GM12864 (cell line): Measurements from ENCODE around the gene GRID1.

Source experiments
- DNase-seq: peaks from one replicate; pipeline ENCODE4 v3.0.0-alpha.2; 2011; ENCODE audit warnings: low read depth
- H3K4me3 ChIP-seq: 2 replicates; pipeline ENCODE4 v1.5.1; 2011; ENCODE audit warnings: mild to moderate bottlenecking, low read depth, low read length, control low read depth
- TF ChIP-seq, protein P1 (sequence below): IDR thresholded peaks from 2 replicates; pipeline ENCODE4 v1.5.1; 2011; ENCODE audit warnings: low read depth, mild to moderate bottlenecking, moderate library complexity, low read length, control low read depth, inconsistent platforms; ENCODE audit errors: missing control alignments

Gene GRID1

DNA sequence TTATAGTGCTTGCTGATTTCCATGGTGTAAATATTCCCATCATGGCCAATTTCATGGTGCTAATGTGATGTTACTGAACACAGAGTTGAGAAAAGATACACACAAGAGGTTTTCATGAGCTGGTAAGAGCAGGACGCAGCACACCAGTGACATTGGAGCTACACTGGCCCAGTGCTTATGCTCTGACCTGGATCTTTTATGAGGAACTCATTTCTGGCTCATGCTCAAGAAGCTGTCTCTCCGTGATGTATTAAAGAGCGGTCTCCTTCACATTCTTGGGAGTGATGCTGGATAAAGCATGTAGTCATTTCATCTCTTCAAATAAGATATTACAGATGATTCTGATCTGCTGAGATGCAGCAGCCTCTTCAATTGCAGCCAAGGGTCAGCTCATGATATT is 785.2 kb downstream of the GRID1 start:
- DNase-seq = no peak
- H3K4me3 ChIP-seq = no peak overlapping the region
- TF ChIP-seq, protein P1, sequence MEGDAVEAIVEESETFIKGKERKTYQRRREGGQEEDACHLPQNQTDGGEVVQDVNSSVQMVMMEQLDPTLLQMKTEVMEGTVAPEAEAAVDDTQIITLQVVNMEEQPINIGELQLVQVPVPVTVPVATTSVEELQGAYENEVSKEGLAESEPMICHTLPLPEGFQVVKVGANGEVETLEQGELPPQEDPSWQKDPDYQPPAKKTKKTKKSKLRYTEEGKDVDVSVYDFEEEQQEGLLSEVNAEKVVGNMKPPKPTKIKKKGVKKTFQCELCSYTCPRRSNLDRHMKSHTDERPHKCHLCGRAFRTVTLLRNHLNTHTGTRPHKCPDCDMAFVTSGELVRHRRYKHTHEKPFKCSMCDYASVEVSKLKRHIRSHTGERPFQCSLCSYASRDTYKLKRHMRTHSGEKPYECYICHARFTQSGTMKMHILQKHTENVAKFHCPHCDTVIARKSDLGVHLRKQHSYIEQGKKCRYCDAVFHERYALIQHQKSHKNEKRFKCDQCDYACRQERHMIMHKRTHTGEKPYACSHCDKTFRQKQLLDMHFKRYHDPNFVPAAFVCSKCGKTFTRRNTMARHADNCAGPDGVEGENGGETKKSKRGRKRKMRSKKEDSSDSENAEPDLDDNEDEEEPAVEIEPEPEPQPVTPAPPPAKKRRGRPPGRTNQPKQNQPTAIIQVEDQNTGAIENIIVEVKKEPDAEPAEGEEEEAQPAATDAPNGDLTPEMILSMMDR = no peak

DNA sequence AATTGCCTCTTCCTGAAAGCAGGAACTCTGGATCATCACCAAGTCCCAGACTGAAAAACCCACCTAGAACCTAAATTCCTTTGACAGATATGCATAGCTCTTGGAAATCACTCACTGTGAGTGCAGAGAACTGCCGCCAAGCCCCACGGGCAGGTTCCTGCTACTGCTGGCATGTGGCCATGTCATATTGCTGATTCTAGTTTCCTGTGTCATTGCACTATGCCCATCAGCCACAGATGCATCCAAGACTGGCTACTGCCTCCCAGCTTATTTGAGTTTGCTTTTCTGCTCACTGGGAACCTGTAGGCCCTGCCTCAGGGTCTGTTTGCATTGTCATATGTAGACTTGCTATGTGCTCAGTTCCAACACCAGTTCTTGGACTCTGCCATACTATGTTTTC is 786.0 kb downstream of the GRID1 start:
- TF ChIP-seq, protein P1 = no peak
- DNase-seq = no peak
- no peak overlapping the region for H3K4me3 ChIP-seq

DNA sequence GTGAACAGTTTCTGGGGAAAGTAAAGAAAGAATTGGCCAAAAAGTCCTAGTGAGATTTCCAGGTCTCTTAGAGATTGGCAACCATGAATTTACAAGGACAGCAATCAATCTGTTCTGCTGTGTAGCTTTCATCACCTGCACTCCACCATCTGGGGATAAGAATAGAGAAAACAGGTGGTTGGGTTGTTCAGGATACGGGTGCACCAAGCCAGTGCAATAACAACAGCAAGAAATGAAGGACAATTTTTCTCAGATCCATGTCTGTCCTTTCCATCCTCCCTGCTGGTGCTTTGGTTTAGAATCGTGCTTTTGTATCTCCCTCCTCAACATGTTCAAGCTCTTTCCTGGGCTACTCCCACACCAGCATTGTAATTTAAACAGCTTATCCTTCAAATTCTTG is 787.7 kb downstream of the GRID1 start:
- no peak overlapping the region for H3K4me3 ChIP-seq
- TF ChIP-seq, protein P1 = no peak
- no peak for DNase-seq

DNA sequence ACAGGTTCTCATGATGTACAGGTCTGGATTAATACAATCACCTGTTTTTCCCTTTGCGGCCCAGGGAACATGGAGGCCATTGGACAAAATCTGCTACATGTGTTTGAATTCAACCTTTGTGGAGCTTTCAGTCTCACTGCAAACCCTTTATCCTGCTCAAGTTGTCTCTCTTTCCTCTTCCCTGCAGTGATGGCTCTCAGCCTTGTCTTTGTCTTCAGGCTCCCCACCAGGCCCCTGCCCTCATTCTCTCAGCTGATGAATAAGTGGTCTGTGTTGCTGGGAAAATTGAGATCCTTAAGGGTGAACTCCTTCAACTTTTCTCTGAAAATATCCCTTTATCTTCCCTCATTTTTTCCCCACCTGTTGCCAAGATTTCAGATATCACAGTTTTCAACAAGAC is 791.2 kb downstream of the GRID1 start:
- TF ChIP-seq, protein P1 = no peak
- no peak for DNase-seq
- H3K4me3 ChIP-seq = no peak overlapping the region

DNA sequence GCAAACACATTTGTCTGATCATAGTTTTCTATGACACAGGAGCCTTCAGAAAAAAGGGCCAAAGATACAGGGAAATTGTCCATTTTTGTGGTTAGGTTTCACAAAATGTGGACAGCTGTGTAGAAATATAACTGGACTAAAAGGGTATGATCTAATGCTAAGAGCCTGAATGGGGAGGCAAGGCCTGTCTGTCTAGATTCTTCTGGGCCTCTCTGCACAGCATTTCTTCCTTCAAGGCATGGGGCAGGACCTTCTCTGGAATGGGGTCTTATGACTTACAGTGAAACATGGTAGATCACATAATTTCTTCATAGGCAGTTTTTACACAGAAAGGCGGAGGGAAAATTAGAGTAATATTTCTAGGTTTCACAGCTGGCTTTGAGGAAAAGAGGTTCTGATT is 795.7 kb downstream of the GRID1 start:
- TF ChIP-seq, protein P1 = no peak
- no peak for DNase-seq
- no peak overlapping the region for H3K4me3 ChIP-seq

DNA sequence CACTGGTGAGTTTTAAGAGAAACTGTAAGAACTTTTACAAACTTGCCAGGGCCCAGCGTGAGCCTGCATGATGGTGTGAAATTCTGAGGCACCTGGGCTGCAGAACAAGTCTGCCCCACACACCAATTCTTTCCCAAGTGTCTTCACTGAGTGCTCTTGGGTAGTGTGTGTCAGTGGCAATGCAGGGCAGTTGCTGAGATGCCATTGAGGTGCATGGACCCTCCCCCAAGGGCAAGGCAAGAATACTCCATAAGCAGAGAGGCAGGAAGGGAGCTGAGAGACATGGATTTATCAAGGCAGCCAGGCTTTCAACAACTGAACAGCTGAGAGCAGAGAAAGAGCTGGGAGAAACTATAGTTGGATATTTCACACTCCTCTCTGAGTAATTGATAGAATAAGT is 801.2 kb downstream of the GRID1 start:
- H3K4me3 ChIP-seq = no peak overlapping the region
- TF ChIP-seq, protein P1 = no peak

DNA sequence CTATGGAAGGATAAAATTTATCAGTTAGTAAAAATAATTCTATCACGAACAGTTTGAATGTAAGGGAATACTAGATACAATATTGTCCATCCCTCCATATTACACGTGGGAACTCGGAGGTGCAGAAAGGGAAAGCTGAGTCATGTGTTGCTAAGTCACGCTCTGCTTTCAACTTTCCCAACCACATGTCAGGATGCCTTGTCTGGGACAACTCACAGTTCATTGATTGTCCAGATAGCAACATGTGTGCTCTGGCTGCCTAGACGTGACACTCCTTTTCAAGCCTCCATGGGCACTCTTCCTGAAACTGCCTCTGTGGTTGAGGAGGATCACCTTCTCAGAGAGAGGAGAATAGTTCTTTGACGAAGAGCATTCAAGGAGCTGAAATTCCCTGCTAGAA is 808.1 kb downstream of the GRID1 start:
- DNase-seq = no peak
- no peak overlapping the region for H3K4me3 ChIP-seq

More for the DNA sequence above, 801.2 kb downstream of the GRID1 start:
- DNase-seq = no peak

More for the DNA sequence above, 808.1 kb downstream of the GRID1 start:
- TF ChIP-seq, protein P1 = no peak
